Glutamatergic neuron (in vitro differentiated cells): ENCODE results near the gene ICAM4. TPM values are rescaled to one million over a fixed set of nuclear protein-coding genes. Genes with fewer than 3 reads are reported as not detected.
A peak's percentile ranks its signal among the peaks of the same experiment; 100 is the strongest.

Source experiments
- DNase-seq: peaks from one replicate; pipeline ENCODE4 v3.0.0; 2022
- H3K27ac Mint-ChIP-seq: one replicate; pipeline ENCODE4 v1.8.0; 2020; ENCODE audit warnings: mild to moderate bottlenecking, mixed read lengths, inconsistent platforms; ENCODE audit not compliant: unreplicated experiment
- H3K27me3 Mint-ChIP-seq: one replicate; pipeline ENCODE4 v1.8.0; 2020; ENCODE audit warnings: mild to moderate bottlenecking, moderate library complexity, mixed read lengths, inconsistent platforms; ENCODE audit not compliant: unreplicated experiment
- H3K36me3 Mint-ChIP-seq: one replicate; pipeline ENCODE4 v1.8.0; 2020; ENCODE audit warnings: mild to moderate bottlenecking, mixed read lengths, inconsistent platforms; ENCODE audit not compliant: unreplicated experiment
- H3K4me1 Mint-ChIP-seq: one replicate; pipeline ENCODE4 v1.8.0; 2020; ENCODE audit warnings: mild to moderate bottlenecking, low read depth, mixed read lengths, inconsistent platforms; ENCODE audit not compliant: unreplicated experiment
- H3K4me3 Mint-ChIP-seq: one replicate; pipeline ENCODE4 v1.8.0; 2020; ENCODE audit warnings: mild to moderate bottlenecking, mixed read lengths, inconsistent platforms; ENCODE audit not compliant: unreplicated experiment
- H3K9me3 Mint-ChIP-seq: one replicate; pipeline ENCODE4 v1.8.0; 2020; ENCODE audit warnings: mild to moderate bottlenecking, moderate library complexity, mixed read lengths, inconsistent platforms; ENCODE audit not compliant: unreplicated experiment
- CTCF ChIP-seq: fragments of 200-600 bp; sonication (generic); IDR thresholded peaks from one replicate; pipeline ENCODE4 v1.5.0; 2021; ENCODE audit not compliant: partially characterized antibody, unreplicated experiment
- total RNA-seq: library from RNA; stranded (reverse); fragmentation: NEBNext Ultra II Directional; extraction: Animal tissue kit (Norgen Biotek cat#: 25700); gene quantifications from one replicate; pipeline ENCODE4 v1.2.1, GENCODE V29; 2021; ENCODE audit not compliant: unreplicated experiment

ICAM4 gene
- total RNA-seq, 1 donor from 2014 or later: not detected

- peaks cover 29% of the 10 kb centered on the region for H3K27me3 Mint-ChIP-seq
- H3K4me1 Mint-ChIP-seq: peaks cover 5% of the 10 kb centered on the region
- no peak overlapping the region for H3K4me3 Mint-ChIP-seq
- no peaks in the 10 kb centered on the region for H3K36me3 Mint-ChIP-seq
- no peak overlapping the region for H3K27ac Mint-ChIP-seq
- no peak for TF ChIP-seq CTCF
- peaks cover 9% of the 10 kb centered on the region for H3K9me3 Mint-ChIP-seq
- peak; percentile 43 for DNase-seq
Observed at GRCh38 chr19:10294368-10294697, 7.6 kb downstream of the ICAM4 start.

- TF ChIP-seq CTCF: no peak
- Mint-ChIP-seq H3K27me3 (peaks cover 26% of the 10 kb centered on the region), H3K27ac (peak overlapping the region; percentile 5), H3K4me1 (peaks cover 6% of the 10 kb centered on the region), H3K36me3 (no peaks in the 10 kb centered on the region), H3K4me3 (peak overlapping the region; percentile 72), H3K9me3 (peaks cover 9% of the 10 kb centered on the region)
- DNase-seq: peak; percentile 39
Observed at GRCh38 chr19:10295305-10295846, 8.6 kb downstream of the ICAM4 start.

GRCh38 chr19:10295847-10296591, 9.3 kb downstream of the ICAM4 start:
- peak; percentile 75 for DNase-seq
- Mint-ChIP-seq H3K4me3 (peak overlapping the region; percentile 72), H3K27me3 (peaks cover 24% of the 10 kb centered on the region), H3K27ac (peak overlapping the region; percentile 5), H3K36me3 (no peaks in the 10 kb centered on the region), H3K9me3 (peaks cover 9% of the 10 kb centered on the region), H3K4me1 (peaks cover 5% of the 10 kb centered on the region)
- TF ChIP-seq CTCF: no peak

- Mint-ChIP-seq H3K9me3 (no peaks in the 10 kb centered on the region), H3K27me3 (peaks cover 8% of the 10 kb centered on the region), H3K4me1 (peaks cover 2% of the 10 kb centered on the region), H3K27ac (peak overlapping the region; percentile 17), H3K4me3 (no peak overlapping the region), H3K36me3 (no peaks in the 10 kb centered on the region)
- no peak for DNase-seq
- TF ChIP-seq CTCF: no peak
Observed at GRCh38 chr19:10299545-10300458, 13.0 kb downstream of the ICAM4 start.
